GM19351 (cell line): ENCODE results near the gene MRPL27.

Experiments used
- ATAC-seq: cut with Tn5 transposase; IDR thresholded peaks from one replicate; pipeline ENCODE4 v1.9.1; 2021; ENCODE audit warnings: mild to moderate bottlenecking, moderate library complexity; ENCODE audit not compliant: unreplicated experiment

MRPL27 gene

GRCh38 chr17:50388728-50389127 lies 15.7 kb upstream of the MRPL27 start:
- no peak for ATAC-seq

GRCh38 chr17:50386510-50386909 lies 13.5 kb upstream of the MRPL27 start:
- no peak for ATAC-seq

GRCh38 chr17:50382931-50383330 lies 9.9 kb upstream of the MRPL27 start:
- no peak for ATAC-seq

- ATAC-seq: no peak
Observed at GRCh38 chr17:50381920-50382319, 8.9 kb upstream of the MRPL27 start.

- ATAC-seq: no peak
Observed at GRCh38 chr17:50381260-50381815, 8.4 kb upstream of the MRPL27 start.

GRCh38 chr17:50380369-50381259 lies 7.6 kb upstream of the MRPL27 start:
- no peak for ATAC-seq

- no peak for ATAC-seq
Observed at GRCh38 chr17:50379351-50380132, 6.6 kb upstream of the MRPL27 start.

- ATAC-seq: no peak
Observed at GRCh38 chr17:50375858-50376538, 3.0 kb upstream of the MRPL27 start.

GRCh38 chr17:50373705-50374104 lies 721 bp upstream of the MRPL27 start:
- ATAC-seq: no peak

GRCh38 chr17:50372222-50372757 lies 694 bp downstream of the MRPL27 start:
- peak; percentile 16 for ATAC-seq

GRCh38 chr17:50371526-50371925 lies 1.5 kb downstream of the MRPL27 start:
- no peak for ATAC-seq

- no peak for ATAC-seq
Observed at GRCh38 chr17:50370052-50370451, 2.9 kb downstream of the MRPL27 start.

- no peak for ATAC-seq
Observed at GRCh38 chr17:50367401-50367800, 5.6 kb downstream of the MRPL27 start.

GRCh38 chr17:50365649-50366393 lies 7.2 kb downstream of the MRPL27 start:
- ATAC-seq: no peak

- no peak for ATAC-seq
Observed at GRCh38 chr17:50365165-50365564, 7.8 kb downstream of the MRPL27 start.

GRCh38 chr17:50364715-50365114 lies 8.3 kb downstream of the MRPL27 start:
- no peak for ATAC-seq

GRCh38 chr17:50364061-50364458 lies 8.9 kb downstream of the MRPL27 start:
- ATAC-seq: no peak

GRCh38 chr17:50363217-50364060 lies 9.5 kb downstream of the MRPL27 start:
- no peak for ATAC-seq

- ATAC-seq: no peak
Observed at GRCh38 chr17:50362661-50363060, 10.3 kb downstream of the MRPL27 start.
